Fibroblast of lung (primary cell): ENCODE measurements around the gene AHSP. TPM values are rescaled to one million over a fixed set of nuclear protein-coding genes. Genes with fewer than 3 reads are reported as not detected.

Experiments used
- DNase-seq, 2 donors: peaks; one replicate each; pipeline versions ENCODE4 v3.0.0 to v3.0.0-alpha.2; 2010; ENCODE audit warnings: low read depth in 2 of 2
- H2AFZ ChIP-seq: 2 replicates; pipeline ENCODE4 v1.5.1; 2012; ENCODE audit warnings: low read length, control low read depth, inconsistent platforms
- H3K27ac ChIP-seq: 2 replicates; pipeline ENCODE4 v1.5.1; 2011; ENCODE audit warnings: low read length, control low read depth; ENCODE audit not compliant: insufficient read depth
- H3K27me3 ChIP-seq: 2 replicates; pipeline ENCODE4 v1.5.1; 2011; ENCODE audit warnings: mild to moderate bottlenecking, low read length; ENCODE audit not compliant: control insufficient read depth, insufficient read depth
- H3K36me3 ChIP-seq: 2 replicates; pipeline ENCODE4 v1.5.1; 2011; ENCODE audit warnings: low read length; ENCODE audit not compliant: control insufficient read depth, insufficient read depth
- H3K4me1 ChIP-seq: 2 replicates; pipeline ENCODE4 v1.5.1; 2011; ENCODE audit warnings: low read length; ENCODE audit not compliant: control insufficient read depth, insufficient read depth; ENCODE audit errors: extremely low read depth
- H3K4me2 ChIP-seq: 2 replicates; pipeline ENCODE4 v1.5.1; 2011; ENCODE audit warnings: low read length, control low read depth; ENCODE audit not compliant: insufficient read depth; ENCODE audit errors: extremely low read depth
- H3K4me3 ChIP-seq, 4 experiments: fragments of 200-600 bp in 1 of 4; sonication (generic) in 1 of 4; replicated peaks in 1 of 4; 2 replicates each; pipeline ENCODE4 v1.5.1; 2011 to 2016; ENCODE audit warnings: low read length in 4 of 4, low read depth in 3 of 4, mild to moderate bottlenecking in 3 of 4, control low read depth in 2 of 4, inconsistent platforms in 1 of 4, mixed read lengths in 1 of 4; ENCODE audit not compliant: insufficient read depth in 1 of 4; ENCODE audit errors: control extremely low read depth in 1 of 4
- H3K79me2 ChIP-seq: 2 replicates; pipeline ENCODE4 v1.5.1; 2012; ENCODE audit warnings: mild to moderate bottlenecking, low read length, inconsistent platforms; ENCODE audit not compliant: control insufficient read depth, insufficient read depth
- H3K9ac ChIP-seq: 2 replicates; pipeline ENCODE4 v1.5.1; 2011; ENCODE audit warnings: mild to moderate bottlenecking, low read length, control low read depth; ENCODE audit not compliant: insufficient read depth
- H3K9me3 ChIP-seq: 2 replicates; pipeline ENCODE4 v1.5.1; 2012; ENCODE audit warnings: low read depth, low read length; ENCODE audit not compliant: control insufficient read depth, insufficient read depth
- H4K20me1 ChIP-seq: 2 replicates; pipeline ENCODE4 v1.5.1; 2011; ENCODE audit warnings: low read length; ENCODE audit not compliant: control insufficient read depth, insufficient read depth; ENCODE audit errors: extremely low read depth
- CTCF ChIP-seq, 2 donors: IDR thresholded peaks in 1 of 2; conservative IDR thresholded peaks in 1 of 2; 1 replicate in 1 of 2; 2 replicates in 1 of 2; pipeline ENCODE4 v1.5.1; 2011 to 2012; ENCODE audit warnings: low read length in 2 of 2, control low read depth in 1 of 2, inconsistent platforms in 1 of 2, low read depth in 1 of 2, mild to moderate bottlenecking in 1 of 2
- EZH2 ChIP-seq: IDR thresholded peaks from 2 replicates; pipeline ENCODE4 v1.5.1; 2012; ENCODE audit warnings: low read length, control low read depth, mild to moderate bottlenecking; ENCODE audit errors: missing control alignments
- polyA plus RNA-seq, 2 donors: library from polyadenylated mRNA; depleted of rRNA in 1 of 2; stranded (reverse) in 1 of 2; unstranded in 1 of 2; fragments of >200 nt; gene quantifications; 2 replicates each; pipeline ENCODE4 v1.2.1, GENCODE V29; 2011 to 2012; ENCODE audit warnings: missing spikeins in 1 of 2
- total RNA-seq: library from RNA; depleted of rRNA; stranded (reverse); fragments of >200 nt; gene quantifications from 2 replicates; pipeline ENCODE4 v1.2.1, GENCODE V29; 2014

AHSP gene
- total and polyA plus RNA-seq, 2 donors (not counting 1 experiment from before 2014, with no cell fraction given) = not detected

GRCh38 chr16:31489298-31489564, 38.5 kb upstream of the AHSP start:
- H3K27ac ChIP-seq = no peak overlapping the region
- H3K79me2 ChIP-seq = no peaks in the 10 kb centered on the region
- H2AFZ ChIP-seq = no peak overlapping the region
- no peaks in the 10 kb centered on the region for H3K9me3 ChIP-seq
- no peaks in the 10 kb centered on the region for H4K20me1 ChIP-seq
- TF ChIP-seq CTCF (conservative IDR thresholded peaks at IDR 0.05 in 1 of 2, IDR thresholded peaks at IDR 0.05 in 1 of 2; ENCODE audit: low read depth in 1 of 2, low read length in 2 of 2) (no peak), EZH2 (no peak)
- H3K4me1 ChIP-seq = peaks cover 9% of the 10 kb centered on the region
- H3K9ac ChIP-seq = no peak overlapping the region
- no peak overlapping the region for H3K4me3 ChIP-seq
- H3K4me2 ChIP-seq = no peak overlapping the region
- peaks cover 11% of the 10 kb centered on the region for H3K27me3 ChIP-seq
- no peak for DNase-seq
- peaks cover 15% of the 10 kb centered on the region for H3K36me3 ChIP-seq

DNA sequence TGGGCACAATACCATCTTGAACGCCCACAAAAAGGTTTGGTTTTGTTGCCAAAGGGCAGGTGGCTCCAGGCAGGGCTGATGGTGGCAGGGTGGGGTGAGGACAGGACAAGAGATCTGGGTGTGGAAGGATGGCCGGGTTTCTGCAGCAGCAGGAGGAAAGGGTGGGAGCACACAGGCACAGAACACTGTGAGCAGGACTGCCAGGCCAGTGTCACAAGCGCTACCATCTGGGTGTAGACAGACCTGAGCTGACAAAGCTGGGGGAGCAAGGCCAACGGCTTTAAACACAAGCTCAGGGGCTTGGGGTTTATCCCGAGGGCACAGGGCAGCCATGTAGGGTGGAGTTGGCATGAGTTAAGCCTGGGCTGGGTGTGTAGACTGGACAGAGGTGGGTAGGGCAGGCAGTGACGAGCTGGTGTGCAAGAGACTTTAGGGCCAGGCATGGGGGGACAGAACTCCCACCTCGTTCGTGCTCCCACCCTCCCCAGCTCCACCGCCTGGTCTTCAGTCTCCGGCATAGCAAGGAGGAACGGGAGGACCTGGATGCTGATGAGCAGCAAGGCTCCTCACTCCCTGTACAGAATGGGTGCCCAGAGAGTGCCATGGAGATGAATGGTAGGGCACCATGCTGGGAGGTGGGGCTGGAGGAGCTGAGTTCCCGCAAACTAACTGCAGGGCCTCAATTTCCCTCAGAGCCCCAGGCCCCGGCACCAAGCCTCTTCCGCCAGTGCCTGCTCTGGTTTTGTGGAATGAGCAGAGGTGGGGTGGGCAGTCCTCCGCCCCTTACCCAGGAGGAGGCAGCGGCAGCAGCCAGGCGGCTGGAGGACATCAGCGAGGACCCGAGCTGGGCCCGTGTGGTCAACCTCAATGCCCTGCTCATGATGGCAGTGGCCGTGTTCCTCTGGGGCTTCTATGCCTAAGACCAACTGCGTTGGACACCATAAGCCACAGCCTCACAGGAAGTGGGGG, 37.8 kb upstream of the AHSP start:
- Histone ChIP-seq H3K9me3 (no peaks in the 10 kb centered on the region), H3K36me3 (peaks cover 16% of the 10 kb centered on the region), H3K4me1 (peaks cover 9% of the 10 kb centered on the region), H3K27ac (no peak overlapping the region), H3K27me3 (peaks cover 11% of the 10 kb centered on the region), H4K20me1 (no peaks in the 10 kb centered on the region), H3K4me3 (no peak overlapping the region), H3K4me2 (no peak overlapping the region), H2AFZ (no peak overlapping the region), H3K79me2 (no peaks in the 10 kb centered on the region), H3K9ac (no peak overlapping the region)
- TF ChIP-seq EZH2 (no peak), CTCF (conservative IDR thresholded peaks at IDR 0.05 in 1 of 2, IDR thresholded peaks at IDR 0.05 in 1 of 2; ENCODE audit: low read depth in 1 of 2, low read length in 2 of 2) (no peak)
- DNase-seq = no peak

DNA sequence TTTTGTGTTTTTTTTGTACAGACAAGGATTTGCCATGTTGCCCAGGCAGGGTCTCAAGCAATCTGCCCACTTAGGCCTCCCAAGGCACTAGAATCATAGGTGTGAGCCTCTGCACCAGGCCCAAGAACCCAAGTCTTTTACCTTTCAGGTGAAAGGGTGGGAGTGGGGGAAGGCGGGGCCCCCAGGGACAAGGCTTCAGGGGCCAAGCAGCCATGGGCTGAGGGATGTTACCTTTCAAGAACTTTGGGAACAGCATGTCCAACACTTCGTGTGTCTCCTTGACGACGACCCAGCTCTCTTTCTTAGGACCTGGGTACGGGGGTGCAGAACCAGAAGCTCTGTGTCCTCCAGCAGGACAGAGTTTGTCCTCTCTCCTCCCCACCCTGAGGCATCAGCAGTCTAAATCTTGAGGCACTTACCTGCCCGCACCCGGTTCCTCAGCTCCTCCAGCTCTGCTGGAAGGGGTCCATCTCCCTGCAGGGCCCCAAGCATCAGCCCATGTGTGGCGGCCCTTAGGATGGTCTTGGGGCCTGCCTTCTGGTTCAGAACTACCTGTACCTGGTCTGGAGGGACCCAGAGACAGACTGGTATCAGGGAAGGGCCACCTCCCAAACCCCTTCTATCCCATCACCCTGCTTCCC, 35.8 kb upstream of the AHSP start:
- no peak for DNase-seq
- no peak overlapping the region for H3K4me2 ChIP-seq

More for the DNA sequence above, 35.8 kb upstream of the AHSP start:
- no peak overlapping the region for H3K4me3 ChIP-seq
- H3K27ac ChIP-seq = no peak overlapping the region
- TF ChIP-seq EZH2 (no peak), CTCF (conservative IDR thresholded peaks at IDR 0.05 in 1 of 2, IDR thresholded peaks at IDR 0.05 in 1 of 2; ENCODE audit: low read depth in 1 of 2, low read length in 2 of 2) (no peak)
- no peak overlapping the region for H2AFZ ChIP-seq
- no peaks in the 10 kb centered on the region for H3K9me3 ChIP-seq
- H3K36me3 ChIP-seq = peaks cover 18% of the 10 kb centered on the region
- no peaks in the 10 kb centered on the region for H3K79me2 ChIP-seq
- peaks cover 7% of the 10 kb centered on the region for H3K27me3 ChIP-seq
- peaks cover 9% of the 10 kb centered on the region for H3K4me1 ChIP-seq
- H3K9ac ChIP-seq = no peak overlapping the region
- H4K20me1 ChIP-seq = no peaks in the 10 kb centered on the region
